Mesenchymal stem cell (in vitro differentiated cells and primary cell): Measurements from ENCODE around the gene NAGS.
"Not testable (repeated sequence)": the region's sequence is repeated elsewhere in the genome, so short reads cannot be mapped to it uniquely, and the experiment has no call there.

Experiments
- DNase-seq: peaks from one replicate; pipeline ENCODE4 v3.0.0-alpha.2; 2013
- H2AFZ ChIP-seq: one replicate; pipeline ENCODE4 v1.6.1; 2013; ENCODE audit warnings: low read depth, mild to moderate bottlenecking, control low read depth, inconsistent platforms, low read length, moderate library complexity
- H2AK5ac ChIP-seq: 2 replicates; pipeline ENCODE4 v1.6.1; 2013; ENCODE audit warnings: low read length, moderate library complexity, mild to moderate bottlenecking, inconsistent platforms; ENCODE audit not compliant: severe bottlenecking
- H2BK120ac ChIP-seq: one replicate; pipeline ENCODE4 v1.6.1; 2013; ENCODE audit warnings: low read depth, mild to moderate bottlenecking, inconsistent platforms, low read length, moderate library complexity
- H2BK12ac ChIP-seq, 2 experiments: one replicate each; pipeline ENCODE4 v1.6.1; 2013; ENCODE audit warnings: inconsistent platforms in 2 of 2, low read length in 2 of 2, mild to moderate bottlenecking in 2 of 2, moderate library complexity in 2 of 2, control low read depth in 1 of 2
- H2BK15ac ChIP-seq: one replicate; pipeline ENCODE4 v1.6.1; 2013; ENCODE audit warnings: mild to moderate bottlenecking, low read depth, inconsistent platforms; ENCODE audit not compliant: poor library complexity, severe bottlenecking
- H2BK5ac ChIP-seq: 2 replicates; pipeline ENCODE4 v1.6.1; 2013; ENCODE audit warnings: low read depth, mild to moderate bottlenecking, low read length, control low read depth, inconsistent platforms; ENCODE audit not compliant: poor library complexity, severe bottlenecking
- H3K14ac ChIP-seq, 2 experiments: one replicate each; pipeline ENCODE4 v1.6.1; 2013; ENCODE audit warnings: inconsistent platforms in 2 of 2, low read length in 2 of 2, control low read depth in 1 of 2, mild to moderate bottlenecking in 1 of 2, moderate library complexity in 1 of 2
- H3K18ac ChIP-seq, 2 experiments: one replicate each; pipeline ENCODE4 v1.6.1; 2013; ENCODE audit warnings: inconsistent platforms in 2 of 2, low read length in 2 of 2, control low read depth in 1 of 2, low read depth in 1 of 2, mild to moderate bottlenecking in 1 of 2
- H3K23ac ChIP-seq, 2 experiments: one replicate each; pipeline ENCODE4 v1.6.1; 2013; ENCODE audit warnings: inconsistent platforms in 2 of 2, low read length in 2 of 2, mild to moderate bottlenecking in 2 of 2, moderate library complexity in 2 of 2, control low read depth in 1 of 2
- H3K27ac ChIP-seq: 2 replicates; pipeline ENCODE4 v1.5.1; 2013; ENCODE audit warnings: mild to moderate bottlenecking, moderate library complexity, low read length, control low read depth, inconsistent platforms; ENCODE audit not compliant: poor library complexity, severe bottlenecking
- H3K27me3 ChIP-seq, 2 experiments: 2 replicates each; pipeline versions ENCODE4 v1.6.1 to v1.7.0; 2013; ENCODE audit warnings: low read length in 2 of 2, mild to moderate bottlenecking in 2 of 2, moderate library complexity in 2 of 2, control low read depth in 1 of 2, inconsistent platforms in 1 of 2; ENCODE audit not compliant: control insufficient read depth in 1 of 2, insufficient read depth in 1 of 2
- H3K36me3 ChIP-seq, 2 experiments: 2 replicates each; pipeline versions ENCODE4 v1.6.1 to v1.7.0; 2013; ENCODE audit warnings: low read length in 2 of 2, control low read depth in 1 of 2, inconsistent platforms in 1 of 2, low read depth in 1 of 2, mild to moderate bottlenecking in 1 of 2; ENCODE audit not compliant: insufficient read depth in 2 of 2, control insufficient read depth in 1 of 2
- H3K4ac ChIP-seq, 2 experiments: one replicate each; pipeline ENCODE4 v1.6.1; 2013; ENCODE audit warnings: inconsistent platforms in 2 of 2, low read length in 2 of 2, mild to moderate bottlenecking in 2 of 2, moderate library complexity in 2 of 2, control low read depth in 1 of 2, low read depth in 1 of 2
- H3K4me1 ChIP-seq: 2 replicates; pipeline ENCODE4 v1.6.1; 2013; ENCODE audit warnings: low read depth, low read length, control low read depth; ENCODE audit not compliant: control insufficient read depth, insufficient read depth
- H3K4me2 ChIP-seq: 2 replicates; pipeline ENCODE4 v1.6.1; 2013; ENCODE audit warnings: low read length, mild to moderate bottlenecking, inconsistent platforms; ENCODE audit not compliant: poor library complexity, severe bottlenecking
- H3K4me3 ChIP-seq, 2 experiments: 2 replicates each; pipeline versions ENCODE4 v1.5.1 to v1.7.0; 2013; ENCODE audit warnings: low read length in 2 of 2, mild to moderate bottlenecking in 2 of 2, control low read depth in 1 of 2, low read depth in 1 of 2; ENCODE audit not compliant: insufficient read depth in 1 of 2
- H3K79me1 ChIP-seq: replicated peaks from 2 replicates; pipeline ENCODE4 v1.6.1; 2013; ENCODE audit warnings: mild to moderate bottlenecking, control low read depth, low read length, inconsistent platforms; ENCODE audit not compliant: poor library complexity, severe bottlenecking
- H3K9ac ChIP-seq: 2 replicates; pipeline ENCODE4 v1.7.0; 2013; ENCODE audit warnings: mild to moderate bottlenecking, low read length, moderate library complexity
- H3K9me3 ChIP-seq: 2 replicates; pipeline ENCODE4 v1.7.0; 2013; ENCODE audit warnings: mild to moderate bottlenecking, low read length; ENCODE audit not compliant: control insufficient read depth
- H4K8ac ChIP-seq: one replicate; pipeline ENCODE4 v1.6.1; 2013; ENCODE audit warnings: inconsistent platforms, mild to moderate bottlenecking, low read length, moderate library complexity
- H4K91ac ChIP-seq: one replicate; pipeline ENCODE4 v1.6.1; 2013; ENCODE audit warnings: mild to moderate bottlenecking, low read length, inconsistent platforms
- WGBS: methylation state at CpG from one replicate; pipeline ENCODE4 v1.1.7; 2013; ENCODE audit warnings: mixed read lengths; 5-methylcytosine and 5-hydroxymethylcytosine counted together

Gene NAGS

GRCh38 chr17:43961292-43961691 lies 43.1 kb upstream of the NAGS start:
- WGBS, result 90% methylated on average over 6 of the region's 6 CpGs
- not testable (repeated sequence) for H3K9me3 ChIP-seq, H2BK12ac ChIP-seq, H3K4me1 ChIP-seq, H3K4ac ChIP-seq, H3K18ac ChIP-seq, H2BK5ac ChIP-seq, H3K4me3 ChIP-seq, H3K4me2 ChIP-seq, H3K23ac ChIP-seq, H3K79me1 ChIP-seq, H3K27ac ChIP-seq, H2BK15ac ChIP-seq, H4K8ac ChIP-seq, H2AFZ ChIP-seq, H4K91ac ChIP-seq, H3K9ac ChIP-seq, H3K36me3 ChIP-seq, H2BK120ac ChIP-seq, DNase-seq, H3K14ac ChIP-seq, H2AK5ac ChIP-seq
- H3K27me3 ChIP-seq, result peaks cover 12% of the 10 kb centered on the region in 2 experiments

GRCh38 chr17:43961954-43962353 lies 42.5 kb upstream of the NAGS start:
- Histone ChIP-seq H3K79me1 (no peaks in the 10 kb centered on the region), H3K4me3 (no peak overlapping the region), H3K4me2 (no peak overlapping the region), H2BK120ac (no peak overlapping the region), H3K23ac (no peak overlapping the region), H3K4me1 (no peaks in the 10 kb centered on the region), H2BK12ac (no peak overlapping the region), H4K8ac (no peak overlapping the region), H3K27ac (no peak overlapping the region), H2AK5ac (no peak overlapping the region), H3K9ac (no peak overlapping the region), H3K9me3 (no peaks in the 10 kb centered on the region), H3K36me3 (no peaks in the 10 kb centered on the region), H3K18ac (no peak overlapping the region), H2BK5ac (no peak overlapping the region), H2AFZ (no peak overlapping the region), H3K27me3 (peaks cover 10 to 12% of the 10 kb centered on the region in 2 experiments), H3K14ac (no peak overlapping the region), H4K91ac (no peak overlapping the region), H2BK15ac (no peak overlapping the region), H3K4ac (no peak overlapping the region)
- WGBS, result 91% methylated on average over 2 of the region's 2 CpGs
- DNase-seq, result no peak

GRCh38 chr17:43962479-43962878 lies 41.9 kb upstream of the NAGS start:
- Histone ChIP-seq H3K4me2 (no peak overlapping the region), H3K4me1 (no peaks in the 10 kb centered on the region), H3K18ac (no peak overlapping the region), H3K9ac (no peak overlapping the region), H3K79me1 (no peaks in the 10 kb centered on the region), H3K4me3 (no peak overlapping the region), H3K27ac (no peak overlapping the region), H3K14ac (no peak overlapping the region), H4K8ac (no peak overlapping the region), H3K4ac (no peak overlapping the region), H4K91ac (no peak overlapping the region), H2AFZ (no peak overlapping the region), H3K9me3 (no peaks in the 10 kb centered on the region), H2BK120ac (no peak overlapping the region), H3K27me3 (peaks cover 10 to 12% of the 10 kb centered on the region in 2 experiments), H2AK5ac (no peak overlapping the region), H3K23ac (no peak overlapping the region), H2BK12ac (no peak overlapping the region), H2BK15ac (no peak overlapping the region), H3K36me3 (no peaks in the 10 kb centered on the region), H2BK5ac (no peak overlapping the region)
- no peak for DNase-seq
- WGBS, result 67% methylated on average over 7 of the region's 7 CpGs

DNA sequence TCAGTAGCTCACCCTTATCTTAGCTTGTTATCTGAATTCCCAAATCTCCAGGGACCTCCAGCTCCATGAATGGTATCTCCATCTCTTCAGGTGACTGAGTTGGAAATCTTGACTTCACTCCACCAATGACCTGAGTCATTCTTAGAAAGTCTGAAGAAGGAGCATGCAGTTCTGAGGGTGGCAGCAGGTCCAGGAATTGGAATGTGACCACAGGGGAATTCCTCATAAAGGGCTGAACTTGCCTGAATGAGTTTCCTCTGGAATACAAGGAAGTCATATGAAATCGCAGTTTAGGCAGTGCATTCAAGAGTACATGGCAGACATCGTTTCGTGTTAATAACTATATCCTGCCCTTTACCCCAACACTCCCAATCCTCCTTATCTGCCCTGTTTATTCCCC lies 38.1 kb upstream of the NAGS start:
- H2BK5ac ChIP-seq, result no peak overlapping the region
- no peak overlapping the region for H2BK120ac ChIP-seq
- no peak overlapping the region for H4K91ac ChIP-seq
- H3K36me3 ChIP-seq, result no peaks in the 10 kb centered on the region
- H3K79me1 ChIP-seq, result no peaks in the 10 kb centered on the region
- H3K23ac ChIP-seq, result no peak overlapping the region
- no peak overlapping the region for H3K4me2 ChIP-seq
- no peak overlapping the region for H3K4ac ChIP-seq
- no peak overlapping the region for H2AFZ ChIP-seq
- no peak overlapping the region for H3K18ac ChIP-seq
- no peak overlapping the region for H3K9ac ChIP-seq
- H2BK15ac ChIP-seq, result no peak overlapping the region
- no peak overlapping the region for H4K8ac ChIP-seq
- no peaks in the 10 kb centered on the region for H3K9me3 ChIP-seq
- H3K27ac ChIP-seq, result no peak overlapping the region
- H2BK12ac ChIP-seq, result no peak overlapping the region
- no peak overlapping the region for H3K4me3 ChIP-seq
- peaks cover 15 to 19% of the 10 kb centered on the region in 2 experiments for H3K27me3 ChIP-seq
- H2AK5ac ChIP-seq, result no peak overlapping the region
- no peak overlapping the region for H3K14ac ChIP-seq
- H3K4me1 ChIP-seq, result no peaks in the 10 kb centered on the region
- DNase-seq, result no peak
- 85% methylated on average over 3 of the region's 3 CpGs for WGBS
